Forelimb muscle (tissue), 1 donor: ENCODE results near the gene DSPP. TPM values are rescaled to one million over a fixed set of nuclear protein-coding genes. Genes with fewer than 3 reads are reported as not detected.
A peak's percentile ranks its signal among the peaks of the same experiment; 100 is the strongest.
"Not testable (repeated sequence)": the region's sequence is repeated elsewhere in the genome, so short reads cannot be mapped to it uniquely, and the experiment has no call there.

Experiments
- DNase-seq: peaks from one replicate; pipeline ENCODE4 v3.0.0-alpha.2; 2013; ENCODE audit warnings: low read depth
- polyA plus RNA-seq: library from polyadenylated mRNA; unstranded; fragments of 120-200 nt; gene quantifications from one replicate; pipeline ENCODE4 v1.2.1, GENCODE V29; 2013; ENCODE audit not compliant: insufficient read length

Gene DSPP
- 0.04 TPM for polyA plus RNA-seq

- DNase-seq, result no peak
Observed at GRCh38 chr4:87608229-87608628, at the start of gene DSPP. Gene DSPP (plus strand): TSS chr4:87608529. CDS start chr4:87610909, 2,380 bp downstream.

GRCh38 chr4:87559090-87559837, 49.1 kb upstream of the DSPP start:
- DNase-seq, result no peak

GRCh38 chr4:87560802-87561201, 47.5 kb upstream of the DSPP start:
- no peak for DNase-seq

GRCh38 chr4:87565746-87566145, 42.6 kb upstream of the DSPP start:
- DNase-seq, result no peak

GRCh38 chr4:87566276-87566675, 42.1 kb upstream of the DSPP start:
- DNase-seq, result no peak

GRCh38 chr4:87567191-87567590, 41.1 kb upstream of the DSPP start:
- DNase-seq, result no peak

- no peak for DNase-seq
Observed at GRCh38 chr4:87570290-87570805, 38.0 kb upstream of the DSPP start.

GRCh38 chr4:87574376-87574775, 34.0 kb upstream of the DSPP start:
- DNase-seq, result not testable (repeated sequence)

GRCh38 chr4:87574996-87575395, 33.3 kb upstream of the DSPP start:
- DNase-seq, result no peak

- DNase-seq, result no peak
Observed at GRCh38 chr4:87575408-87575807, 32.9 kb upstream of the DSPP start.

GRCh38 chr4:87575983-87576382, 32.3 kb upstream of the DSPP start:
- no peak for DNase-seq

- DNase-seq, result no peak
Observed at GRCh38 chr4:87579478-87579877, 28.9 kb upstream of the DSPP start.

- DNase-seq, result no peak
Observed at GRCh38 chr4:87580057-87580456, 28.3 kb upstream of the DSPP start.

GRCh38 chr4:87584222-87584908, 24.0 kb upstream of the DSPP start:
- no peak for DNase-seq

GRCh38 chr4:87589531-87589930, 18.8 kb upstream of the DSPP start:
- peak; percentile 34 for DNase-seq

GRCh38 chr4:87592124-87592523, 16.2 kb upstream of the DSPP start:
- no peak for DNase-seq

- no peak for DNase-seq
Observed at GRCh38 chr4:87601361-87601760, 7.0 kb upstream of the DSPP start.

- no peak for DNase-seq
Observed at GRCh38 chr4:87614292-87614890, 6.1 kb downstream of the DSPP start.

GRCh38 chr4:87616268-87616667, 7.9 kb downstream of the DSPP start:
- no peak for DNase-seq

- DNase-seq, result no peak
Observed at GRCh38 chr4:87620086-87620485, 11.8 kb downstream of the DSPP start.

- DNase-seq, result no peak
Observed at GRCh38 chr4:87620491-87620890, 12.2 kb downstream of the DSPP start.

- no peak for DNase-seq
Observed at GRCh38 chr4:87622303-87622702, 14.0 kb downstream of the DSPP start.

GRCh38 chr4:87624698-87625097, 16.4 kb downstream of the DSPP start:
- no peak for DNase-seq
